Hippocampal formation (tissue), 2 donors: ENCODE data around the gene CYB561.
A peak's percentile ranks its signal among the peaks of the same experiment; 100 is the strongest.
"Not testable (repeated sequence)": the region's sequence is repeated elsewhere in the genome, so short reads cannot be mapped to it uniquely, and the experiment has no call there.

Experiments
- DNase-seq, 2 donors: peaks; one replicate each; lab custom pipeline; 2025; lab: John Stamatoyannopoulos, UW

CYB561 gene

GRCh38 chr17:63478814-63479494 lies 32.8 kb upstream of the CYB561 start:
- DNase-seq, result peak; percentile 6 to 18

GRCh38 chr17:63477480-63478440 lies 31.7 kb upstream of the CYB561 start:
- no peak for DNase-seq

GRCh38 chr17:63476854-63477479 lies 30.9 kb upstream of the CYB561 start, which contains the start of gene ACE:
ACE (plus strand) TSS chr17:63477061; CDS start chr17:63477095, 34 bp downstream.
- DNase-seq, result no peak

GRCh38 chr17:63476459-63476853 lies 30.4 kb upstream of the CYB561 start:
- no peak for DNase-seq

GRCh38 chr17:63475491-63476412 lies 29.6 kb upstream of the CYB561 start:
- DNase-seq, result no peak

- DNase-seq, result no peak
Measured at GRCh38 chr17:63474586-63475460, 28.7 kb upstream of the CYB561 start.

GRCh38 chr17:63474174-63474573 lies 28.1 kb upstream of the CYB561 start:
- DNase-seq, result no peak

- not testable (repeated sequence) for DNase-seq
Measured at GRCh38 chr17:63468099-63468498, 22.0 kb upstream of the CYB561 start.

GRCh38 chr17:63464691-63465236 lies 18.7 kb upstream of the CYB561 start:
- DNase-seq, result no peak

- DNase-seq, result no peak
Measured at GRCh38 chr17:63463771-63464170, 17.7 kb upstream of the CYB561 start.

- no peak for DNase-seq
Measured at GRCh38 chr17:63460018-63460417, 13.9 kb upstream of the CYB561 start.

- DNase-seq, result no peak
Measured at GRCh38 chr17:63458478-63458877, 12.4 kb upstream of the CYB561 start.

- DNase-seq, result no peak
Measured at GRCh38 chr17:63455417-63455816, 9.3 kb upstream of the CYB561 start.

GRCh38 chr17:63454915-63455314 lies 8.8 kb upstream of the CYB561 start:
- DNase-seq, result no peak

- not testable (repeated sequence) for DNase-seq
Measured at GRCh38 chr17:63454357-63454756, 8.3 kb upstream of the CYB561 start.

GRCh38 chr17:63452962-63453551 lies 7.0 kb upstream of the CYB561 start:
- DNase-seq, result no peak

- DNase-seq, result no peak
Measured at GRCh38 chr17:63452046-63452961, 6.2 kb upstream of the CYB561 start.

GRCh38 chr17:63451150-63451549 lies 5.0 kb upstream of the CYB561 start:
- no peak for DNase-seq

- DNase-seq, result no peak
Measured at GRCh38 chr17:63450551-63450950, 4.4 kb upstream of the CYB561 start.
